Hepatocyte (in vitro differentiated cells): ENCODE measurements around the gene GKN2. TPM values are rescaled to one million over a fixed set of nuclear protein-coding genes. Genes with fewer than 3 reads are reported as not detected.

ENCODE experiments used
- DNase-seq: peaks from one replicate; pipeline ENCODE4 v3.0.0-alpha.2; 2016; ENCODE audit warnings: low spot score
- H2AFZ ChIP-seq: fragments of 200-600 bp; sonication (generic); 2 replicates; pipeline ENCODE4 v1.6.0; 2016; ENCODE audit warnings: antibody characterized with exemption, mild to moderate bottlenecking
- H3K27ac ChIP-seq: fragments of 200-600 bp; sonication (generic); 2 replicates; pipeline ENCODE4 v1.5.1; 2016; ENCODE audit warnings: mild to moderate bottlenecking
- H3K27me3 ChIP-seq: fragments of 200-600 bp; sonication (generic); 2 replicates; pipeline ENCODE4 v1.6.1; 2016
- H3K36me3 ChIP-seq: fragments of 200-600 bp; sonication (generic); replicated peaks from 2 replicates; pipeline ENCODE4 v1.5.1; 2016; ENCODE audit warnings: low read depth; ENCODE audit not compliant: insufficient read depth
- H3K4me1 ChIP-seq: fragments of 200-600 bp; sonication (generic); 2 replicates; pipeline ENCODE4 v1.5.1; 2016; ENCODE audit warnings: mild to moderate bottlenecking, moderate library complexity; ENCODE audit not compliant: insufficient read depth
- H3K4me2 ChIP-seq: fragments of 200-600 bp; sonication (generic); 2 replicates; pipeline ENCODE4 v1.6.0; 2016
- H3K4me3 ChIP-seq: fragments of 200-600 bp; sonication (generic); 2 replicates; pipeline ENCODE4 v1.5.1; 2016; ENCODE audit warnings: mild to moderate bottlenecking
- H3K79me2 ChIP-seq: fragments of 200-600 bp; sonication (generic); 2 replicates; pipeline ENCODE4 v1.6.0; 2017; ENCODE audit warnings: mild to moderate bottlenecking
- H3K9me2 ChIP-seq: fragments of 200-600 bp; sonication (generic); replicated peaks from 2 replicates; pipeline ENCODE4 v1.6.0; 2017; ENCODE audit warnings: mild to moderate bottlenecking; ENCODE audit not compliant: insufficient read depth
- H3K9me3 ChIP-seq: fragments of 200-600 bp; sonication (generic); 2 replicates; pipeline ENCODE4 v1.5.1; 2016; ENCODE audit warnings: low read depth, mild to moderate bottlenecking
- H4K20me1 ChIP-seq: fragments of 200-600 bp; sonication (generic); 2 replicates; pipeline ENCODE4 v1.6.0; 2016; ENCODE audit warnings: mild to moderate bottlenecking; ENCODE audit not compliant: insufficient read depth, poor library complexity, severe bottlenecking
- EZH2 ChIP-seq: fragments of 200-600 bp; sonication (generic); IDR thresholded peaks from 2 replicates; pipeline ENCODE4 v1.6.1; 2016; ENCODE audit warnings: antibody characterized with exemption, mild to moderate bottlenecking, borderline replicate concordance
- EZH2phosphoT487 ChIP-seq: fragments of 200-600 bp; sonication (generic); IDR thresholded peaks from one replicate; pipeline ENCODE4 v1.6.1; 2018; ENCODE audit warnings: antibody characterized with exemption, mild to moderate bottlenecking, low read depth, moderate library complexity; ENCODE audit not compliant: unreplicated experiment, severe bottlenecking
- WGBS: methylation state at CpG from one replicate; pipeline ENCODE4 v1.1.6; 2016; ENCODE audit warnings: low lambda C conversion rate; ENCODE audit errors: missing lambda C conversion rate; 5-methylcytosine and 5-hydroxymethylcytosine counted together
- polyA plus RNA-seq: library from polyadenylated mRNA; unstranded; fragments of >200 nt; fragmentation: Nextera tagmentation; extraction: Ambion mirVana; gene quantifications from 2 replicates; pipeline ENCODE4 v1.2.1, GENCODE V29; 2016
- total RNA-seq: library from RNA; depleted of rRNA; stranded (reverse); fragments of >200 nt; gene quantifications from 2 replicates; pipeline ENCODE4 v1.2.3, GENCODE V29; 2014
- TF ChIP-seq, protein P1 (sequence below): fragments of 200-600 bp; sonication (generic); IDR thresholded peaks from 2 replicates; pipeline ENCODE4 v1.5.1; 2016; ENCODE audit warnings: antibody characterized with exemption, mild to moderate bottlenecking; ENCODE audit not compliant: poor library complexity

Gene GKN2
- total and polyA plus RNA-seq, 2 experiments from 2014 or later = not detected

DNA sequence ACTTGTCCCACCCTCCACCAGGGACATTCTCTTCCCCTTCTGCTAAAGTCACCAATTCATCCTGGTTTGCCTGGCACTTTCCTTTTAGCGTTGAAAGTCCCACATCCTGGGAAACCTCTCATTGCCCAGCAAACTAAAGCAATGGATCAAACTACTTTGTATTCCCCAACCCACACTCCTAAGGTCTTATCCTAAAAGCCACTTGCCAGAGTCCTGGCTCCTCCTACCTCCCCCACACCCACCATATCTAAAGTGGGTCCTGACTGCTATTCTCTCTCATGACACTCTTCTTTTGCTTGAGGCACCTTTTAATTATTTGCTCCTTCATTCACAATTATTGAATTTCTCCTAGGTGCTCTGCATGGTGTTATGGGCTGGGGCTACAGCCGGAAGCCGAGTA, 40.6 kb downstream of the GKN2 start:
- TF ChIP-seq EZH2phosphoT487 (no peak), EZH2 (no peak)
- TF ChIP-seq, protein P1, sequence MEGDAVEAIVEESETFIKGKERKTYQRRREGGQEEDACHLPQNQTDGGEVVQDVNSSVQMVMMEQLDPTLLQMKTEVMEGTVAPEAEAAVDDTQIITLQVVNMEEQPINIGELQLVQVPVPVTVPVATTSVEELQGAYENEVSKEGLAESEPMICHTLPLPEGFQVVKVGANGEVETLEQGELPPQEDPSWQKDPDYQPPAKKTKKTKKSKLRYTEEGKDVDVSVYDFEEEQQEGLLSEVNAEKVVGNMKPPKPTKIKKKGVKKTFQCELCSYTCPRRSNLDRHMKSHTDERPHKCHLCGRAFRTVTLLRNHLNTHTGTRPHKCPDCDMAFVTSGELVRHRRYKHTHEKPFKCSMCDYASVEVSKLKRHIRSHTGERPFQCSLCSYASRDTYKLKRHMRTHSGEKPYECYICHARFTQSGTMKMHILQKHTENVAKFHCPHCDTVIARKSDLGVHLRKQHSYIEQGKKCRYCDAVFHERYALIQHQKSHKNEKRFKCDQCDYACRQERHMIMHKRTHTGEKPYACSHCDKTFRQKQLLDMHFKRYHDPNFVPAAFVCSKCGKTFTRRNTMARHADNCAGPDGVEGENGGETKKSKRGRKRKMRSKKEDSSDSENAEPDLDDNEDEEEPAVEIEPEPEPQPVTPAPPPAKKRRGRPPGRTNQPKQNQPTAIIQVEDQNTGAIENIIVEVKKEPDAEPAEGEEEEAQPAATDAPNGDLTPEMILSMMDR = no peak
- Histone ChIP-seq H4K20me1 (no peaks in the 10 kb centered on the region), H3K9me2 (no peaks in the 10 kb centered on the region), H3K4me1 (no peaks in the 10 kb centered on the region), H3K4me3 (no peak overlapping the region), H3K27me3 (no peaks in the 10 kb centered on the region), H3K79me2 (no peaks in the 10 kb centered on the region), H2AFZ (no peak overlapping the region), H3K9me3 (no peaks in the 10 kb centered on the region), H3K27ac (no peak overlapping the region), H3K4me2 (no peak overlapping the region), H3K36me3 (no peaks in the 10 kb centered on the region)
- 95% methylated on average over 3 of the region's 3 CpGs for WGBS
- DNase-seq = no peak

DNA sequence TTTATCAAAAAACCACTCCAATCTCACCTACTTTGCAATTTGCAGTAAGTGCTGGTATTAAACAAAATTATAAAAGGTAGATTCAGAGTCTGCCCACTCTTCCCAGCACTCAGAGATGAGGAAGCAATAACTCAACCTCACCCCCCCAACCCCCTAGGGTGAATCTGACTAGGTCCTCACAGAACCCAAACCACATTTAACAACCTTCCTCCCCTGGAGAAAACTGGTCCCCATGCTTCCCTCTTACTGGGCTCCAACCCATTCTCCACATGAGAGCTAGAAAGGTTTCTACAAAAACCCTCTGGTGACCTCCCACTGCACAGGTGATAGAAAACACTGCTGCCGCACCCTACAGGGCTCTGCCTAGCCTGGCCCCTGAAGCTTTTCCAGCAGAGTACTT, 41.0 kb downstream of the GKN2 start:
- Histone ChIP-seq H3K36me3 (no peaks in the 10 kb centered on the region), H3K27me3 (no peaks in the 10 kb centered on the region), H4K20me1 (no peaks in the 10 kb centered on the region), H3K9me3 (no peaks in the 10 kb centered on the region), H3K4me3 (no peak overlapping the region), H3K4me1 (no peaks in the 10 kb centered on the region), H3K9me2 (no peaks in the 10 kb centered on the region), H3K4me2 (no peak overlapping the region), H3K79me2 (no peaks in the 10 kb centered on the region), H3K27ac (no peak overlapping the region), H2AFZ (no peak overlapping the region)
- TF ChIP-seq EZH2phosphoT487 = no peak
- TF ChIP-seq, protein P1 = no peak
- TF ChIP-seq EZH2 = no peak
- no peak for DNase-seq
- 95% methylated on average over 1 of the region's 1 CpG for WGBS

DNA sequence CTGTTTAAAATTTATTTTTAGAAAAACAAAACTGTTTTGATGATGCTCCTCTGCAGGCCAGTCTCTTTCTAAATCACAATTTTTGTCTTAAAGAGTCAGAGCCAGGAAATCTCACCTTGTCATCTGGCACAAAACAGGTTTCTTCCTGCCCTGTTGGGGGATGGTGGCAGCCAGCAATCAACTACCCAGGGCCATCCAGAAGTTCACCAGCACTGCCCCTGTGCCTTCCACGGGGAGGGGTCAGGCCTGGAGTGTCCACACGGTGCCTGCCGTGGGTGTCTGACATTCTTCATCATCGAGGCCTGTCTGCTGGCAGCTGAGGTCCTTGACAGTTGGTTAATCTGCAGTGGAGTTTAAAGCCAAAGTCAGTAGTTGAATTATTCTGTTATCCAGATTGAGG, 41.4 kb downstream of the GKN2 start:
- no peak overlapping the region for H3K4me3 ChIP-seq
- H3K9me2 ChIP-seq = no peaks in the 10 kb centered on the region
- no peak overlapping the region for H3K27ac ChIP-seq
- no peaks in the 10 kb centered on the region for H3K27me3 ChIP-seq
- TF ChIP-seq EZH2phosphoT487 (no peak), EZH2 (no peak)
- TF ChIP-seq, protein P1 = no peak
- H3K4me2 ChIP-seq = no peak overlapping the region
- no peaks in the 10 kb centered on the region for H4K20me1 ChIP-seq
- H2AFZ ChIP-seq = no peak overlapping the region
- no peaks in the 10 kb centered on the region for H3K36me3 ChIP-seq
- H3K4me1 ChIP-seq = no peaks in the 10 kb centered on the region
- no peaks in the 10 kb centered on the region for H3K79me2 ChIP-seq
- 29% methylated on average over 4 of the region's 4 CpGs for WGBS
- no peaks in the 10 kb centered on the region for H3K9me3 ChIP-seq
- no peak for DNase-seq
